NCI-H1417 treated with DMSO at 0.1 percent for 48 hours (cell line): ENCODE measurements around the gene ILDR1.
"Not testable (repeated sequence)": the region's sequence is repeated elsewhere in the genome, so short reads cannot be mapped to it uniquely, and the experiment has no call there.

ENCODE experiments used
- DNase-seq: peaks from one replicate; lab custom pipeline; 2025; lab: John Stamatoyannopoulos, UW

The ILDR1 gene

GRCh38 chr3:122021811-122022401, at the start of gene ILDR1:
Gene ILDR1 (minus strand): TSS chr3:122022247. CDS start chr3:122022077, 170 bp downstream.
- no peak for DNase-seq

- DNase-seq: no peak
Observed at GRCh38 chr3:122067588-122068240, 45.7 kb upstream of the ILDR1 start.

GRCh38 chr3:122067214-122067550, 45.1 kb upstream of the ILDR1 start:
- no peak for DNase-seq

- no peak for DNase-seq
Observed at GRCh38 chr3:122066331-122067213, 44.5 kb upstream of the ILDR1 start.

GRCh38 chr3:122064326-122064725, 42.3 kb upstream of the ILDR1 start:
- DNase-seq: no peak

- DNase-seq: no peak
Observed at GRCh38 chr3:122063908-122064307, 41.9 kb upstream of the ILDR1 start.

GRCh38 chr3:122060040-122060698, 38.1 kb upstream of the ILDR1 start:
- DNase-seq: no peak

GRCh38 chr3:122058294-122058693, 36.2 kb upstream of the ILDR1 start:
- no peak for DNase-seq

GRCh38 chr3:122057671-122058070, 35.6 kb upstream of the ILDR1 start:
- no peak for DNase-seq

GRCh38 chr3:122055215-122055614, 33.2 kb upstream of the ILDR1 start, which contains the start of gene CD86:
Gene CD86 (plus strand): TSS chr3:122055362. CDS start chr3:122055490, 128 bp downstream.
- DNase-seq: no peak

- DNase-seq: no peak
Observed at GRCh38 chr3:122052968-122053367, 30.9 kb upstream of the ILDR1 start.

GRCh38 chr3:122047773-122048172, 25.7 kb upstream of the ILDR1 start:
- not testable (repeated sequence) for DNase-seq

- DNase-seq: not testable (repeated sequence)
Observed at GRCh38 chr3:122047296-122047695, 25.2 kb upstream of the ILDR1 start.

- no peak for DNase-seq
Observed at GRCh38 chr3:122033023-122033422, 11.0 kb upstream of the ILDR1 start.

- no peak for DNase-seq
Observed at GRCh38 chr3:122032531-122032930, 10.5 kb upstream of the ILDR1 start.

GRCh38 chr3:122031123-122031468, 9.0 kb upstream of the ILDR1 start:
- DNase-seq: no peak

- no peak for DNase-seq
Observed at GRCh38 chr3:122030381-122031122, 8.5 kb upstream of the ILDR1 start.

GRCh38 chr3:122025296-122025695, 3.2 kb upstream of the ILDR1 start:
- DNase-seq: no peak

GRCh38 chr3:122024800-122025199, 2.8 kb upstream of the ILDR1 start:
- no peak for DNase-seq

GRCh38 chr3:122023335-122023910, 1.4 kb upstream of the ILDR1 start:
- DNase-seq: no peak

- no peak for DNase-seq
Observed at GRCh38 chr3:122021037-122021436, 1.0 kb downstream of the ILDR1 start.
